Fibroblast of pulmonary artery (primary cell): ENCODE results near the gene B4GALT3.

Experiments used
- DNase-seq: peaks from one replicate; pipeline ENCODE4 v3.0.0-alpha.2; 2010; ENCODE audit warnings: low read depth
- H3K4me3 ChIP-seq: replicated peaks from 2 replicates; pipeline ENCODE4 v1.5.1; 2011; ENCODE audit warnings: low read depth, mild to moderate bottlenecking, control low read depth, low read length, moderate library complexity
- TF ChIP-seq, protein P1 (sequence below): IDR thresholded peaks from 2 replicates; pipeline ENCODE4 v1.5.1; 2011; ENCODE audit warnings: mild to moderate bottlenecking, control low read depth, low read length, inconsistent platforms; ENCODE audit errors: missing control alignments

B4GALT3 gene

DNA sequence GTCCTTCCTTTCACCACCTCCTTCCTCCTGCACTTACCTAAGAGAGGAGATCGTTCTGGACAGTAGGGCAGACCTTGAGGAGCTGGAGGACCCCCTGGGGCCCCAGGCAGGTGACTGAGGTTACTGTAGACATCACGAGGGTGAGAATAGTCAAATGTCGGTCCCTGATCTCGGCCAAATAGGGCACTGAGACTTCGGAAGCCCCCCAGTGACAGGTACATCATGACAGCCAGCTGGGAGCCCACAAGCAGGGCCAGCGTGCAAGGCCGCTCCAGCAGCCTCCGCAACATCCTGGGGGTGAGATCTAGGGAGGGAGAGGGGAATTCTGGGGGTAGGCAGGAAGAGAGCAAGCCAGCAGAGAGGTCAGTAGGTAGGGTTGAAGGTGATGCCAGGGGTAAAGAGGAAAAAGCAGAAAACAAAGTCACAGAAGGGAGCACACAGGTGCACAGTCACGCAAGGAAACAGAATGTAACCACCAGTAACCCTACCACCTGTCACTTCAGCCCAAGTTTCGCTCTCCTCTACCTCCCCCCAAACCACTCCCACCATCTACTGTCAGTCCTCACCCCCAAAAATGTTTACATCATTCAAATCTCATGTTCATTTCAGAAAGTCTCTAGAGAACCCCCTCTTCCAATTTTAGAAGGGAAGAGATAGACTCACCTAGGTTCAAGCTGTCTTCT, 1.4 kb downstream of the B4GALT3 start:
- DNase-seq: no peak
- H3K4me3 ChIP-seq: peak overlapping the region; percentile 98
- TF ChIP-seq, protein P1, sequence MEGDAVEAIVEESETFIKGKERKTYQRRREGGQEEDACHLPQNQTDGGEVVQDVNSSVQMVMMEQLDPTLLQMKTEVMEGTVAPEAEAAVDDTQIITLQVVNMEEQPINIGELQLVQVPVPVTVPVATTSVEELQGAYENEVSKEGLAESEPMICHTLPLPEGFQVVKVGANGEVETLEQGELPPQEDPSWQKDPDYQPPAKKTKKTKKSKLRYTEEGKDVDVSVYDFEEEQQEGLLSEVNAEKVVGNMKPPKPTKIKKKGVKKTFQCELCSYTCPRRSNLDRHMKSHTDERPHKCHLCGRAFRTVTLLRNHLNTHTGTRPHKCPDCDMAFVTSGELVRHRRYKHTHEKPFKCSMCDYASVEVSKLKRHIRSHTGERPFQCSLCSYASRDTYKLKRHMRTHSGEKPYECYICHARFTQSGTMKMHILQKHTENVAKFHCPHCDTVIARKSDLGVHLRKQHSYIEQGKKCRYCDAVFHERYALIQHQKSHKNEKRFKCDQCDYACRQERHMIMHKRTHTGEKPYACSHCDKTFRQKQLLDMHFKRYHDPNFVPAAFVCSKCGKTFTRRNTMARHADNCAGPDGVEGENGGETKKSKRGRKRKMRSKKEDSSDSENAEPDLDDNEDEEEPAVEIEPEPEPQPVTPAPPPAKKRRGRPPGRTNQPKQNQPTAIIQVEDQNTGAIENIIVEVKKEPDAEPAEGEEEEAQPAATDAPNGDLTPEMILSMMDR: no peak

DNA sequence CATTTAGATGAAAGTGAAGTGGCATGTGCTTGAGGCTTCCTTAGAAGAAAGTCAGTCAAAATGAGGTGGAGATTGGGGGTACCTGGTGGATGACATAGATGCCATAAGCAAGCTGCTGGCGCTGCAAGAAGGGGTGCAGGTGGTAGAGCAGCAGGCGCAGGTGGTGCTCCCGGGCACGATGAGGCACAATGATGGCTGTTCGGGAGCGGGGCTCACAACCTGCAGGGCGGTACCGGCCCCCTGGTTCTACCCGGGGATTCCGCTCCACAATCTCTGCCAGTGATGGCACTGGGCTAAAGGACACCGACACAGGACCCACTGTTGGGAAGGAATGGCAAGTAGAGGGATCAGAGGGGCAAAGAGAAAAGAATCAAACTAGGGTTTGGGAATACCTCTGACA, 2.4 kb downstream of the B4GALT3 start:
- H3K4me3 ChIP-seq: no peak overlapping the region
- TF ChIP-seq, protein P1: no peak

DNA sequence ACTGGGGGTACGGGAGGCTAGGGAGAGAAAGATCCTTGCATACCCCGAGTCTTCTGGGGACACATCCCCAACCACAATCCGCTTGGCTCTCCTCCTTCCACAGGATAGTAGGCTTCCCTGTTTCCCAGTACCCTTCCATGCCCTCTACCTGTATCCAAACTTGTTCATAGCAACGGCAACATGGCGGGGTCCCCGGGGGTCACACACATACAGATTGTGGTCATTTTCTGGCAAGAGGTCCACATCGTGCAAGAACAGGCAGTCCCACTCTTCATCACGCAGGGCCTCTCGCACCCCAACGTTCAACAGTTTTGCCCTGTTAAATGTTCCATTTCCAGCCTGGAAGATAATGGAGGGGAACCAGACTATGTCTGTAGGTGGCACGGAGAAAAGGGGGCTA, 3.6 kb downstream of the B4GALT3 start:
- H3K4me3 ChIP-seq: no peak overlapping the region
- TF ChIP-seq, protein P1: no peak
- no peak for DNase-seq

More for the DNA sequence above, 2.4 kb downstream of the B4GALT3 start:
- DNase-seq: no peak

DNA sequence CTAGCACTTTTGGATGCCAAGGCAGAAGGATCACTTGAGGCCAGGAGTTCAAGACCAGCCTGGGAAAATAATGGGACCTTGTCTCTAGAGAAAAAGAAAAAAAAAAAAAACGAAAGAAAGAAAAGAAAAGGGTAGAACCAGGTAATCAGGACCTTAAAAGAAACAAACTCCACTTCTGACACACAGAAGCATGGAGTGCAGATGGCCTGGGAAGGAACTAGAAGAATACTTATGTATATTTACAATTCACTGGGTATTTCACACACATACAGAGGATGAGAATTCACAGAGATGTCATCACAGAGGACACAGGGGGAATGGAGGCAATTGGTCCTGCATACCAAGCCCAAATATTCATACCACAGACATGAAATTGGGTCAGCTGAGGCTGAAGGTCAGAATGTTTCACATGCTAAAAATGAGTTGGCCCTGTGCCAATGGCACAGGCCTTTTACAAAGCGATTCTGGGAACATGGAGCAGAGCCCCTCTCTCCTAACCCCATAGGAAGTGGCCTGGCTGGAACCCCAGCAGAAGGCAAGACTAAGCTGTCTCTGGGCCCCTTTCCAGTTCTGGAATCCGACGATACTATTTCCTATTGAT, 4.4 kb downstream of the B4GALT3 start:
- no peak overlapping the region for H3K4me3 ChIP-seq
- peak; percentile 86 for DNase-seq
- TF ChIP-seq, protein P1: no peak

- no peak overlapping the region for H3K4me3 ChIP-seq
- TF ChIP-seq, protein P1: no peak
- DNase-seq: no peak
These were observed 5.0 kb downstream of the B4GALT3 start for GRCh38 chr1:161172349-161172748.

DNA sequence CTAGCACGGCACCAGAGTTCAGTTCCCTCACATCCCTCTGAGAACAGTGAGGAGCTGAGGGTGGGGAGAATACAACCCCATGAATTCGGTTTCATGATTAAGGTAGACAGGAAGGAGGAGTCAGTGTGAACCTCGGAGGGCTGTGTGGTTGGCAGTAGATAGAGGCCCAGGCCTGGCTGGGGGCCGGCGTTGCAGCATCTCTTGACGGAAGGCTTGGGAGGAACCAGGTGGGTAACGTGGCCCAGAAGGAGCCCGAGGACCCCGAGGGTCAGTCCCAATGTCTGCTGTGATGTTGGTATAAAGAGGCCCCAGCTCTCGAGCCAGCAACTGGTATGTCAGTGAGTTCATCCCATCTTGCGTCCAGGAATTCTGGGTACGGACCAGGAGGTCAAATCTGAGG, 5.6 kb downstream of the B4GALT3 start:
- no peak overlapping the region for H3K4me3 ChIP-seq
- no peak for DNase-seq

More for the DNA sequence above, 5.6 kb downstream of the B4GALT3 start:
- TF ChIP-seq, protein P1: no peak
